GM10248 (cell line): ENCODE measurements around the gene RBM23.
A peak's percentile ranks its signal among the peaks of the same experiment; 100 is the strongest.

Experiments used
- CTCF ChIA-PET: fragments of 300-600 bp; sonication (Branson Sonifier 250); formaldehyde crosslinking; extraction: SDS; loops from one replicate; lab custom pipeline; 2021; ENCODE audit warnings: antibody characterized with exemption; lab: Yijun Ruan, JAX
- POLR2A ChIA-PET: fragments of 350-650 bp; sonication (Branson Sonifier 250); formaldehyde crosslinking; extraction: SDS; loops from one replicate; lab custom pipeline; 2020; ENCODE audit warnings: antibody characterized with exemption; lab: Yijun Ruan, JAX
- DNase-seq: peaks from one replicate; pipeline ENCODE4 v3.0.0; 2012; ENCODE audit errors: extremely low spot score
- TF ChIP-seq, protein P1 (sequence below): IDR thresholded peaks from 2 replicates; pipeline ENCODE4 v1.5.1; 2012; ENCODE audit warnings: mild to moderate bottlenecking, low read depth; ENCODE audit errors: extremely low read depth, missing control alignments, control extremely low read depth

Gene RBM23

DNA sequence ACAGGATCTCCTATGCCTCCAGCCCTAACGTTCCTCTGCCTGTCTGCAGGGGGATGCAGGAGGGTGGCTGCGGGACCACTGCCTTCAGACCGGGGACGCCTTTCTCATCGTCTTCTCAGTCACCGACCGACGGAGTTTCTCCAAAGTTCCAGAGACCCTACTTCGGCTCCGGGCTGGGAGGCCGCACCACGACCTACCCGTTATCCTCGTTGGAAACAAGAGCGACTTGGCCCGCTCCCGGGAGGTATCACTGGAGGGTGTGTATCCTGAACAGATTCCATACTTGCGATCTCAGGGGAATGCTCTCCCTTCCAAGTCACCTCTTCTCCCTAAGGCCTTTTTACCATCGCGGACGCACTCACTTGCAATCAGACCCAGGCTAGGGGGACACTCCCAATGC lies 33.0 kb downstream of the RBM23 start:
- TF ChIP-seq, protein P1, sequence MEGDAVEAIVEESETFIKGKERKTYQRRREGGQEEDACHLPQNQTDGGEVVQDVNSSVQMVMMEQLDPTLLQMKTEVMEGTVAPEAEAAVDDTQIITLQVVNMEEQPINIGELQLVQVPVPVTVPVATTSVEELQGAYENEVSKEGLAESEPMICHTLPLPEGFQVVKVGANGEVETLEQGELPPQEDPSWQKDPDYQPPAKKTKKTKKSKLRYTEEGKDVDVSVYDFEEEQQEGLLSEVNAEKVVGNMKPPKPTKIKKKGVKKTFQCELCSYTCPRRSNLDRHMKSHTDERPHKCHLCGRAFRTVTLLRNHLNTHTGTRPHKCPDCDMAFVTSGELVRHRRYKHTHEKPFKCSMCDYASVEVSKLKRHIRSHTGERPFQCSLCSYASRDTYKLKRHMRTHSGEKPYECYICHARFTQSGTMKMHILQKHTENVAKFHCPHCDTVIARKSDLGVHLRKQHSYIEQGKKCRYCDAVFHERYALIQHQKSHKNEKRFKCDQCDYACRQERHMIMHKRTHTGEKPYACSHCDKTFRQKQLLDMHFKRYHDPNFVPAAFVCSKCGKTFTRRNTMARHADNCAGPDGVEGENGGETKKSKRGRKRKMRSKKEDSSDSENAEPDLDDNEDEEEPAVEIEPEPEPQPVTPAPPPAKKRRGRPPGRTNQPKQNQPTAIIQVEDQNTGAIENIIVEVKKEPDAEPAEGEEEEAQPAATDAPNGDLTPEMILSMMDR: no peak
- ChIA-PET POLR2A (interaction anchor here (0.5 to 1.5 kb wide), 5 partner anchors 10 to 666 kb away, joined by 3 to 6 read pairs (median 4); partner anchors contain the start of gene ZFHX2), CTCF (interaction anchor here (0.8 to 12.3 kb wide), 16 partner anchors 10 to 331 kb away, joined by 3 to 196 read pairs (median 3); partner anchors contain the start of genes LRP10 and OXA1L)
- no peak for DNase-seq

DNA sequence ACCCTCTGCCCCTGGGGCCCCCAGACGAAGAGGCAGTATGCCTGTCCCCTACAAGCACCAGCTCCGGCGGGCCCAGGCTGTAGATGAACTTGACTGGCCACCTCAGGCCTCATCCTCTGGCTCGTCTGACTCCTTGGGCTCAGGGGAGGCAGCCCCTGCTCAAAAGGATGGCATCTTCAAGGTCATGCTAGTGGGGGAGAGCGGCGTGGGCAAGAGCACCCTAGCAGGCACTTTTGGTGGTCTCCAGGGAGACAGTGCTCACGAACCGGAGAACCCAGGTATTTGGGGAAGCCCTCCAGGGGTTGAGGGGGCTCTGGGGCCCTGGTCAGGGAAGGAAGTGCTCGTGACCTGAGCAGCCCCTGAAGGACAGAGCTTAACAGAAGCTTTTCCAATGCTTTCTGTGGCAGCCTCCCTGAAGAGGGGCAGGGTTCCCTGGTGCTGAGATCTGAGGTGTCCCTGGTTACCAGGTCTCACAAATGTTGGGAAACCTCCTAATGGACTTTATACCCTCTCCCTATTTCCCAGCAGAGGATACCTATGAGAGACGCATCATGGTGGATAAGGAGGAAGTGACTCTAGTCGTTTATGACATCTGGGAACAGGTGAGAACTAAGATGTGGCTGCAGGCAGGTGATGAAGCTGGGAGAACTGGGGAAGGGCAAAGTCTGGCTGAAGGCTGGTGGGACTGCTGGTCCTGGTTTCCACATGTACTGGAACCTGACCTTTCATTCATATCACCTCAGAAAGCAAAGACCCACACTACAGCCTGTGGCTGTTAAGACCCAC lies 34.0 kb downstream of the RBM23 start:
- CTCF ChIA-PET: interaction anchor here (0.9 to 12.3 kb wide), 10 partner anchors 11 to 314 kb away, joined by 3 to 196 read pairs (median 8); partner anchors contain the start of gene LRP10
- POLR2A ChIA-PET: interaction anchor here (1.3 to 1.6 kb wide), 2 partner anchors 17 to 296 kb away, joined by 3 to 5 read pairs; partner anchors contain the start of gene DAD1
- DNase-seq: no peak
- TF ChIP-seq, protein P1: no peak

DNA sequence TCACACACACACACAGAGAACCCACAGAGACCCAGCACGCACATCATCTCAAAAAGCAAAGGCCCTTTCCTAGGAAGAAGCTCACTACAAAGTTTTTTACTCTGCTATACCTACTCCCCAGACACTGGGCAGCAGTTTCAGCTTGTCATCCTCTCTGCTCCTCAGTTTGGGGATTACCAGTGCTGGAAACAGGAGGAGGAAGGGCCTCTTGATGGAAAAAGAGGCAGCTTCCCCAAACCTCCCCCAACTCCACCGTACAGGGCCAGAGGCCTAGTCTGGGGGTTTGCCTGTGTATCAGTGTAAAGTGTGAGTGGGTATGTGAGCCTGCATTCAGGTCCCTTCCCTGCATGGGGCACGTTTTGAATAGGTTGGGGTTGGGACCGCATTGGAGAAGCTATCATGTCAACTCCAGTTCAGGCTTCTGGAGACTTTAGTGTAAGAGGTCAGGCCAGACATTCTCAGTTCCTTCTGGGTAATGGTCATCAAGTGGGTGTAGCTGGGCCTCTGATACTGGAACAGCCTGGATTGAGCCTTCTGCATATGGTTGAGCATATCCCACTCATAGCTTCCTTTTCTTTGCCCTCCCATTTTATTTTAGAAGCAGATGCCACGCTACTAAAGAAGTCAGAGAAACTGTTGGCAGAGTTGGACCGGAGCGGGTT lies 34.7 kb downstream of the RBM23 start:
- CTCF ChIA-PET: interaction anchor here (0.7 to 12.3 kb wide), 8 partner anchors 11 to 313 kb away, joined by 3 to 196 read pairs (median 24); partner anchors contain the start of genes LRP10 and PRMT5
- POLR2A ChIA-PET: interaction anchor here (1.3 to 1.6 kb wide), 2 partner anchors 17 to 295 kb away, joined by 3 to 5 read pairs; partner anchors contain the start of gene DAD1
- TF ChIP-seq, protein P1: no peak

DNA sequence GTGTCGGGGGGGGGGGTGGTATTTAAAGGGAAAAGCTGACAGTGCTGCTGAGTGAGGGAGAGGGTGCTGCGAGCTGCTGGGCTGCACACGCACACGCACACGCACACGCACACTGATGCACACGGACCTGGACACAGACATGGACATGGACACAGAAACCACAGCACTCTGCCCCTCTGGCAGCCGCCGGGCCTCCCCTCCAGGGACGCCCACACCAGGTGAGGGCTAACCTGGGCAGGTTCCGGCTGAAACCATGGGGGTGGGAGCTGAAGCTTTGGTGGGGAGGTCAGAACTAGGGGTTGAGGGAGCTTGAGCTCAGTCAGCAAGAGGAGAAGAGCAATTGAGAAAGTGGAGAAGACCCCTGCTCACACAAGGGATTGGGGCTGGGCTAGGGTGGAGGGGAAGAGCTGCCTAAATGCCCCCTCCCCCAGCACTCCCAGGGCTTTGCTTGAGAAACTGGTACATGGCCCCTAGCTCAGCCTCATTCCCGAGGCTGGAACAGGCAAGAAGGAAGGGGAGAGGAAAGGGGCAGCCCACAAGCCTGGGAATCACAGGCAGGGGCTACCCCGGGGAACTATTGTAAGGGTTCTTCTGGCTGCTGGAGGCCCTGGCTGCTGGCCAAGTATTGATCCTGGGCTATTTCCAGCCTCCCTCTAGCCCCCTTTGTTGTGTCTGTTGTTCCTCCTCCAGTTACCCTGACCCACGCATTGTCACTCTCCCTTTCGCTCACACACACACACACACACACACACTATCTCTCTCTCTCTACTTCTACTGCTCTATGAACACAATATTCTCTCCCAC lies 35.6 kb downstream of the RBM23 start, which contains the start of gene REM2:
Gene REM2 (plus strand): TSS at position 50 of the 804 bp plus-strand sequence. CDS start 66 bp downstream, at position 116.
- TF ChIP-seq, protein P1: no peak
- POLR2A ChIA-PET: interaction anchor here (0.6 to 1.6 kb wide), 4 partner anchors 13 to 436 kb away, joined by 3 to 5 read pairs (median 3); partner anchors contain the start of gene DAD1
- DNase-seq: no peak
- CTCF ChIA-PET: interaction anchor here (0.7 to 12.3 kb wide), 10 partner anchors 8 to 312 kb away, joined by 3 to 196 read pairs (median 10); partner anchors contain the start of genes LRP10 and PRMT5

More for the DNA sequence above, 34.7 kb downstream of the RBM23 start:
- DNase-seq: no peak

DNA sequence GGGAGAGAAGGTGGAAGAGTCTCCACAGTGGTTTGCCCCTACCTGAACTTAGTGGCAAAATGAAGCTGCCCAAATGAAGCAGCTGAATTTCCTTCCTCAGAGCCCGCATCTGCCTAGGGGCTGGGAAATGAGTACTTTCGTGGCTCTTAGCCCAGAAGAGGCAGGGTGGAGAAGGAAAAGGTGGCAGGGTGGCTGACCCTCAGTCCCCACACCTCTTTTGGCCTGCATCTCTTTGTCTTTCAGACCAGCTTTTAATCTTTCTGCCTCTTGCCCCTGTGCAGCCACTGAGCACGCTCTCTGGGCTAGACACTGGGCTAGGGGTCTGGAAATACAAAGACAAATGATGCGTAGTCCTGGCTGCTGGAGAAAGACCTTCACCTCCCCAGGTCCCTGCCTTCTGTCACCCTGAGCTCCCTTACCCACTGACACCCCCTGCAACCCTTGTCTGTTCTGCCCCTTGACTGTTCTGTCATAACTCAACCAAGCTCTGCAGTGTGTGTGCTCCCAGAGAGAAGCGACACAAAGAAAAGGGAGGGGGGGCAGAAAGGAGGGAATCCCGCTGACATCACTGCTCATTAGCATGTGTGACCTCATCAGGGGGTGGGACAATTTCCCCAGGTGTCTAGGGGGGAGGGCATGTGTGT lies 36.3 kb downstream of the RBM23 start:
- DNase-seq: peak; percentile 40
- CTCF ChIA-PET: interaction anchor here (0.8 to 12.3 kb wide), 8 partner anchors 9 to 52 kb away, joined by 3 to 196 read pairs (median 8); partner anchors contain the start of genes LRP10 and PRMT5
- POLR2A ChIA-PET: interaction anchor here (0.6 to 1.6 kb wide), 3 partner anchors 13 to 435 kb away, joined by 3 to 5 read pairs (median 3); no protein-coding TSS in a partner anchor
- TF ChIP-seq, protein P1: no peak
